ENCODE data around the gene CAMSAP2. TPM values are rescaled to one million over a fixed set of nuclear protein-coding genes. Genes with fewer than 3 reads are reported as not detected.
"Not testable (repeated sequence)": the region's sequence is repeated elsewhere in the genome, so short reads cannot be mapped to it uniquely, and the experiment has no call there.

CAMSAP2 gene
- polyA plus RNA-seq, 5 donors: 31.2 to 59.7 (median 50.9) TPM

DNA sequence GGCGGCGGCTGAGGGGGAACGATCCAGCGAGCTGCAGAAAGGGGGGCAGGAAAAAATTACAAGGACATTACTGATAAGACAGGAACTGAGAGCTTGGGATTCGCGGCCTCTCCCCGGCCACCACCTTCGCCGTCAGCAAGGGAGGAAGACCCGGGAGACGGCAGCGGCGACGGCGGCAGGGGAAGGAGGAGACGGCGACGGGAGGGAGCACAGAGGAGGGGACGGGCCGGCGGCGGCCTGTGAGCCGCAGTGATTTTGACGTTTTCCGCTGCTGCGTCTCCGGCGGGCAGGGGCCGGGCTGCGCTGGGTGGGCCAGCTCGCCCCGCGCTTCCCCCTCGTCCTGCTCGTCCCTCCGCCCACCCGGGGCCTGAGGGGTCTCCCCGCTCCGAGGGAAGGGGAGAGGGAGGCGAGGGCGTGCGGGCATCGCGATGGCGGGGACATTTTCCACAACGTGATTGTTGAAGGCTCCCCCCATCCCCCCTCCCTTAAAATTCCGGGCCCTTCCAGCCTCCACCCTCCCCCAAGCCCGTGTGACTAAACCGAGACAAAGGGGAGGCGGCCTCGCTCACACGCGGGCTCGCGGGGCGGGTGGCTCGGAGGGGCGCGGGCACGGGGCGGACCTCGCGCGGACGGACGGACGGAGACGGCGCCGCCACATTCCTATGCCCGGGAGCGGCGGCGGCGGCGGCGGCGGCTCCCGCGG is 407 bp downstream of the CAMSAP2 start:
- DNase-seq: peak; percentile 90 to 91

GRCh38 chr1:200739702-200740570 is 1.2 kb downstream of the CAMSAP2 start:
- DNase-seq: peak; percentile 31 to 32

DNA sequence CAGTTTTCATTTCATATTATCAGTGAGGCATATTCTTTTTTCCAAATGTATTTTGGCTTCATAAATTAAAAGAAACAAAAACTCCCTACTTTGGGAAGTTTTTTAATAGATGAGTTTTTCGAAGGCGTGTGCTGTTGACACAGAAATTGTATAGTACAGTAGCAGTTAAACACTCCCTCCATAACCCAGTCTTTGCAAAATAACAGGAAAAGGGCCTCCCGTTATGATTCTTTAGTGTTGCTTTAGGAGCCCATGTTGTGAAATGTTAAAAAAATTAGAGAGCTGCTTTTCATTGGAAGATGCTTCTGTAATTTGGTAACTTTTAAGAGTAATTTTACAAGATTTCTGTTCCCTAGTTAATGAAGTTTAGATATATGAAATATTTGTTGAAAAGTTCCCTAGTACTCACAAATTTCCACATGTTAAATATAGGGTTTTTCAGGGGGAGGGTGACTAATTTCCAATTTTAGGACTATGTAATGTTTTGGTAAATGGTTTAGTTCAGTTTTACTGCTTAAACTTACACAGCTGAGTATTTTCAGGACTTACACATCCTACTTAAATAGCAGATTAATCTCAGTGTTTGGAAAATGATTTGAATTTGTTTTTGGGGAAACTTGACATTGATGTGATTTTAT is 2.0 kb downstream of the CAMSAP2 start:
- peak in 1 of 2 donors; percentile 8 for DNase-seq

DNA sequence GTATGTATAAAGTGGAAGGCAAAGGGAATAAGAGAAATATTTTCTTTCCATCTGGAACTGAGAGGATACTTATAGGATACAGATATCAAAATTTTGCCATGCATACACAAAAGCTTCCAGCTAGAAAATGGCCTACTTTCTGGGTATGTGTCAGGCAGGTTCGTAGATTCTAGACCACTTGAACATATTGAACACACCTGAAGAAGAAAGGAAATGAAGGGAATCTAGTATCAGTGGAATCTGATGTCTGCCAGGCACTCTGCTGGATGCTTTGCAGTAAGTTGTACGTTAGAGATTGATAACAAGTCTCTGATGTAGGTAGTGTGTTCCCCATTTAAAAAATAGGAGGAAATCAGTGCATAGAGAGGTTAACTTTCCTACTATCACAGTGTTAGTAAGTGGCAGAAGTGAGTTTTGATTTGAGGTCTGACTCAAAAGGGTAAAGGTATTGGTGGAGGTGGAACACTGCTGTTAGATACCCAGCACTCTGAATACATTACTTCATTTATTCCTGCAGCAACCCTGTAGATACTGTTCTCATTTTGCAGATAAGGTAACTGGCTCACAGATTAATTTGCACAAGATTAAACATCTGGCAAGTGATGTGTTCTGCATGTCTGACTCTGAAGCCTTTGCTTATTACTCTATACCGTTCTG is 3.0 kb downstream of the CAMSAP2 start:
- DNase-seq: no peak

DNA sequence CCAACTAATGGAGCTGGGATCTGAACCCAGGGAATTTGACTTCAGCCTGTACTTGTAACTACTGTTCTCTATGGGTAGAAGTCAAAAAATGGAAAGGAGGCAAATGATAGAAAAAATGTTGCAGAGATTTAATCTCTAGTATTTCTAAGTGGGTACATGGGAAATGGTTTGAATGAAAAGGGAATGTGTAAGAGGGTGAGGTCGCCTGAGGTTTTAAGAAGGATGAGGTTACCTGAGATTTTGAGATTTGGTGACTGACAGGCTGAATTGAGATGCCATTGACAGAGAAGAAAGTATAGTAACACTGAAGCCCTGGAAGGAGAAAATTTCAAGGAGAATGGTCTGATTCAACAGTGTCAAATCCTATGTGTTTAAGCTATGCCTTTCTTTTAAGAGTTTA is 5.5 kb downstream of the CAMSAP2 start:
- DNase-seq: no peak

GRCh38 chr1:200749090-200749489 is 10.4 kb downstream of the CAMSAP2 start:
- no peak for DNase-seq

GRCh38 chr1:200750749-200751148 is 12.1 kb downstream of the CAMSAP2 start:
- DNase-seq: not testable (repeated sequence)

- DNase-seq: no peak
Measured at GRCh38 chr1:200751717-200752116, 13.0 kb downstream of the CAMSAP2 start.

DNA sequence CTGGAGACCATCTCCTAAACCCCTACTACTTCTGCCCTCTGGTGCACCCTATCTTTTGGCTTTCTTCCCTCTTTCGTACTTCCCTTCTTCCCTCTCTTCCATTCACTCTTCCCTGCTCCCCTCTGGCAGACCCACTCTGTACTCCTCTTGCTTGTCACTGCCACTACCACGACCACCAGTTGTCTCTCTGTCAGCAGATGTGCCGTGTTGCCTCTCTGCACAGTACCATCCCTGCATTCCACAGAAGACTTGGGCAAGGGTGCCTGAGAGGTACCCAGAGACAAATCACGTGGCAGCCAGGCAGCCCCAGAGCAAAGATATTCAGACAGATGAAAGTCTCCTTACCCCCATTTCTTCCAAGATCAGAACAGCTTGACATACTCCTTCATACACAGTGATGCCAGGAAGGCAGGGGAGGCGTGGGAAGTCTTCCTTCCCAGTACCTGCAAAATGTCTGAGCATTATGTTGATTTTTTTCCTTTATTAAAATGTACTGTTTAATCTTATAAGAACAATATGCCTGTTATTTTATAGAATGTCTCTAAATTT is 15.0 kb downstream of the CAMSAP2 start:
- no peak for DNase-seq

DNA sequence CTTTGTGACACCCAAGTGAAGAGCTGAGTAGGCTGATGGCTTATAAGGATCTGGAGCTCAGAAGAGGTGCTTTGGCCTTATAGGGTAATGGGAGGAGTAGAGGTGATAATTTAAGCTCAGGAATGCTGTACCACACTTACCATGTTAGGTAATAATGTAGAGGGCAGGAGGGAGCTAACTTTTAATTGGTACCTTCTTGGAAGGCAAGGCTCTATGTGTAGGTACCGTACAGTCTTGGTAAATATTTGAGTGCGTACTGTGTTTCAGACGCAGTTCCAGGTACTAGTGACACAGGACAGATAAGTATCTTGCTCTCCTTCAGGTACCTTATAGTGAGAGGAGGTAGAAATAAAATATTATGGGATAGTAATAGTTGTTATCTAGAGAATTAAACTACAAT is 16.8 kb downstream of the CAMSAP2 start:
- DNase-seq: no peak

- DNase-seq: no peak
Measured at GRCh38 chr1:200762089-200762488, 23.4 kb downstream of the CAMSAP2 start.

- DNase-seq: peak; percentile 16 to 26
Measured at GRCh38 chr1:200767321-200767720, 28.6 kb downstream of the CAMSAP2 start.

- DNase-seq: no peak
Measured at GRCh38 chr1:200771625-200772555, 33.2 kb downstream of the CAMSAP2 start.

- DNase-seq: no peak
Measured at GRCh38 chr1:200774311-200774710, 35.6 kb downstream of the CAMSAP2 start.

GRCh38 chr1:200774735-200775444 is 36.2 kb downstream of the CAMSAP2 start:
- no peak for DNase-seq

- DNase-seq: no peak
Measured at GRCh38 chr1:200775850-200776249, 37.2 kb downstream of the CAMSAP2 start.

GRCh38 chr1:200776949-200777348 is 38.3 kb downstream of the CAMSAP2 start:
- no peak for DNase-seq

GRCh38 chr1:200778766-200779165 is 40.1 kb downstream of the CAMSAP2 start:
- DNase-seq: no peak

DNA sequence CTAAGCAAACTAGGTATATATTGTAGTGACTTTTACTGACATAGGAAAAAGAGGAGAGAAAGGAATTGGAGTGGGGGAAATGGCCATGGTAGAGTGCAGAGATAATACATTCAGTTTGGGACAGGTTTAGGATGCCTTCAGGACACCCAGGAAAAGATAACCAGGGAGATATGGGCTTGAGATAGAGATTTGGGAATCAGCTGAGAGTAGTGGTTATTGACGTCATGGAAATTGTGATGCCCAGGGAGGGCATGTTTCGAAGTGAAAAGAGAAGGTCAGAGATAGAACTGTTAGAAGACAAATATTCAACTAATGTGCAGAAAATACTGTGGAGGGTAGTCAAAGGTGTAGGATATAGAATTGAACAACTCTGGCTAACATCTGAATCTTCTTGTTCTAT is 40.6 kb downstream of the CAMSAP2 start:
- DNase-seq: no peak
